Measurements from ENCODE around the gene SACS.

The SACS gene

GRCh38 chr13:23365652-23366051 lies 67.8 kb downstream of the SACS start:
- no peak for DNase-seq (ENCODE audit: low read depth in 2 of 2, low spot score in 1 of 2)

GRCh38 chr13:23359882-23360281 lies 73.6 kb downstream of the SACS start:
- no peak for DNase-seq (ENCODE audit: low read depth in 2 of 2, low spot score in 1 of 2)

GRCh38 chr13:23357349-23357748 lies 76.2 kb downstream of the SACS start:
- DNase-seq (ENCODE audit: low read depth in 2 of 2, low spot score in 1 of 2): no peak

GRCh38 chr13:23356368-23356767 lies 77.1 kb downstream of the SACS start:
- no peak for DNase-seq (ENCODE audit: low read depth in 2 of 2, low spot score in 1 of 2)

GRCh38 chr13:23354520-23354919 lies 79.0 kb downstream of the SACS start:
- DNase-seq (ENCODE audit: low read depth in 2 of 2, low spot score in 1 of 2): no peak

GRCh38 chr13:23352161-23352560 lies 81.3 kb downstream of the SACS start:
- no peak for DNase-seq (ENCODE audit: low read depth in 2 of 2, low spot score in 1 of 2)

- no peak for DNase-seq (ENCODE audit: low read depth in 2 of 2, low spot score in 1 of 2)
Observed at GRCh38 chr13:23350009-23350408, 83.5 kb downstream of the SACS start.

- no peak for DNase-seq (ENCODE audit: low read depth in 2 of 2, low spot score in 1 of 2)
Observed at GRCh38 chr13:23349161-23349897, 84.2 kb downstream of the SACS start.

- no peak for DNase-seq (ENCODE audit: low read depth in 2 of 2, low spot score in 1 of 2)
Observed at GRCh38 chr13:23348262-23349127, 85.0 kb downstream of the SACS start.

- DNase-seq (ENCODE audit: low read depth in 2 of 2, low spot score in 1 of 2): no peak
Observed at GRCh38 chr13:23347601-23348000, 85.9 kb downstream of the SACS start.

- no peak for DNase-seq (ENCODE audit: low read depth in 2 of 2, low spot score in 1 of 2)
Observed at GRCh38 chr13:23344931-23345595, 88.4 kb downstream of the SACS start.

GRCh38 chr13:23339225-23339624 lies 94.3 kb downstream of the SACS start:
- no peak for DNase-seq (ENCODE audit: low read depth in 2 of 2, low spot score in 1 of 2)

- DNase-seq (ENCODE audit: low read depth in 2 of 2, low spot score in 1 of 2): no peak
Observed at GRCh38 chr13:23330356-23330755, 103.1 kb downstream of the SACS start.

GRCh38 chr13:23325191-23325590 lies 108.3 kb downstream of the SACS start:
- DNase-seq (ENCODE audit: low read depth in 2 of 2, low spot score in 1 of 2): no peak

- DNase-seq (ENCODE audit: low read depth in 2 of 2, low spot score in 1 of 2): no peak
Observed at GRCh38 chr13:23323946-23324709, 109.4 kb downstream of the SACS start.

GRCh38 chr13:23322353-23323336 lies 110.9 kb downstream of the SACS start:
- no peak for DNase-seq (ENCODE audit: low read depth in 2 of 2, low spot score in 1 of 2)

GRCh38 chr13:23321535-23322241 lies 111.8 kb downstream of the SACS start:
- no peak for DNase-seq (ENCODE audit: low read depth in 2 of 2, low spot score in 1 of 2)

GRCh38 chr13:23320926-23321534 lies 112.5 kb downstream of the SACS start:
- DNase-seq (ENCODE audit: low read depth in 2 of 2, low spot score in 1 of 2): no peak

GRCh38 chr13:23319883-23320224 lies 113.6 kb downstream of the SACS start:
- DNase-seq (ENCODE audit: low read depth in 2 of 2, low spot score in 1 of 2): no peak
